Astrocyte of the cerebellum (primary cell): ENCODE measurements around the gene SIT1.

Experiments
- DNase-seq: peaks from one replicate; pipeline ENCODE4 v3.0.0-alpha.2; 2011; ENCODE audit warnings: low read depth
- H3K4me3 ChIP-seq: 2 replicates; pipeline ENCODE4 v1.5.1; 2011; ENCODE audit warnings: mild to moderate bottlenecking, low read depth, low read length, moderate library complexity
- in situ Hi-C: cut with HindIII; loops from 2 replicates; pipeline ENCODE4 v1.10.0; 2017; ENCODE audit warnings: low sequenced_read_pairs
- TF ChIP-seq, protein P1 (sequence below): IDR thresholded peaks from 2 replicates; pipeline ENCODE4 v1.5.1; 2012; ENCODE audit warnings: low read length, low read depth, moderate library complexity, mild to moderate bottlenecking; ENCODE audit errors: missing control alignments

The SIT1 gene, protein sequence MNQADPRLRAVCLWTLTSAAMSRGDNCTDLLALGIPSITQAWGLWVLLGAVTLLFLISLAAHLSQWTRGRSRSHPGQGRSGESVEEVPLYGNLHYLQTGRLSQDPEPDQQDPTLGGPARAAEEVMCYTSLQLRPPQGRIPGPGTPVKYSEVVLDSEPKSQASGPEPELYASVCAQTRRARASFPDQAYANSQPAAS

GRCh38 chr9:35650341-35651158 lies at the start of gene SIT1:
Gene SIT1 (minus strand): TSS chr9:35650931. CDS start chr9:35650853, 78 bp downstream.
- no peak for DNase-seq
- in situ Hi-C loops, result no loop called here
- H3K4me3 ChIP-seq, result no peak within 1 kb of the TSS
- TF ChIP-seq, protein P1, sequence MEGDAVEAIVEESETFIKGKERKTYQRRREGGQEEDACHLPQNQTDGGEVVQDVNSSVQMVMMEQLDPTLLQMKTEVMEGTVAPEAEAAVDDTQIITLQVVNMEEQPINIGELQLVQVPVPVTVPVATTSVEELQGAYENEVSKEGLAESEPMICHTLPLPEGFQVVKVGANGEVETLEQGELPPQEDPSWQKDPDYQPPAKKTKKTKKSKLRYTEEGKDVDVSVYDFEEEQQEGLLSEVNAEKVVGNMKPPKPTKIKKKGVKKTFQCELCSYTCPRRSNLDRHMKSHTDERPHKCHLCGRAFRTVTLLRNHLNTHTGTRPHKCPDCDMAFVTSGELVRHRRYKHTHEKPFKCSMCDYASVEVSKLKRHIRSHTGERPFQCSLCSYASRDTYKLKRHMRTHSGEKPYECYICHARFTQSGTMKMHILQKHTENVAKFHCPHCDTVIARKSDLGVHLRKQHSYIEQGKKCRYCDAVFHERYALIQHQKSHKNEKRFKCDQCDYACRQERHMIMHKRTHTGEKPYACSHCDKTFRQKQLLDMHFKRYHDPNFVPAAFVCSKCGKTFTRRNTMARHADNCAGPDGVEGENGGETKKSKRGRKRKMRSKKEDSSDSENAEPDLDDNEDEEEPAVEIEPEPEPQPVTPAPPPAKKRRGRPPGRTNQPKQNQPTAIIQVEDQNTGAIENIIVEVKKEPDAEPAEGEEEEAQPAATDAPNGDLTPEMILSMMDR, result no peak

DNA sequence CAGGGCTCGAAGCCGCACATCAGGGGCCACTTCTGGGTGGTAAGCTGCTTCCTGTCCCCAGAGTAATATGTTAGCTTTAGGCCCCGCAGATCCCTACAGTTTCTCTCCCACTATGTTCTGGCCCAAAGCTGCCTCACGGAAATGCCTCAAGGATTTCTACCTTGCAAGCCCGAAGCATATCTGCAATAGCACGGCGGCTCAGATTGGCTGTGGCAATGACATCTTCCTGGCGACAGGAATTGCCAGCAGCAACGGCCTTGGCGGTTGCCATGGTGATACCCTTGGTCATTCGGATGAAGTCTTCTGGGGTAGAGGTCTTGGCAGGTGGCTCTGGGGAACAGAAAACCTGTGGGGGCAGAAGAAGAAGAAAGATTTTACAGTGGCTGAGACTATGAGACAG lies 49.3 kb upstream of the SIT1 start:
- TF ChIP-seq, protein P1, result no peak
- no peak for DNase-seq
- in situ Hi-C loops, result no loop called here
- no peak overlapping the region for H3K4me3 ChIP-seq

GRCh38 chr9:35698231-35698630 lies 47.5 kb upstream of the SIT1 start:
- TF ChIP-seq, protein P1, result no peak
- DNase-seq, result no peak
- in situ Hi-C loops, result no loop called here
- no peak overlapping the region for H3K4me3 ChIP-seq

DNA sequence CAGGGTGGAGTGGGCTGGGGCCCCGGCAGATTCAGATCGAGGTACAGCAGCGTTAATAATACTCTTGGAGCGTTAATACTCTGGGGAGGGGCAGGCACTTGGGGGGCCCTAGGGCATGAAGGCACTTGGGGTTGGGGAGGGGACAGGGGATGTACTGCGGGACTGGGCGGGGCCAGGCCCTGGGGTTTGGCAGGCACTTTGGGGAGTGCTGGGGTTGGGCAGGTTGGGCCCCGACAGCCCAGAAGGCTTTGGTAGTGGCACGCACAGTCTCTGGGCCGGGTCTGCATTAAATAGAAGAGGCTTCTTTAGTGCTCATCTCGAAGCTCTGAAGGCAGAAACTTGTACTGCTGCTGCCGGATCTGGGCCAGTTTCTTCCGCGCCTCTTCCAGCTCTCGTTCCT lies 46.8 kb upstream of the SIT1 start:
- in situ Hi-C loops, result no loop called here
- DNase-seq, result no peak
- H3K4me3 ChIP-seq, result no peak overlapping the region
- TF ChIP-seq, protein P1, result no peak

DNA sequence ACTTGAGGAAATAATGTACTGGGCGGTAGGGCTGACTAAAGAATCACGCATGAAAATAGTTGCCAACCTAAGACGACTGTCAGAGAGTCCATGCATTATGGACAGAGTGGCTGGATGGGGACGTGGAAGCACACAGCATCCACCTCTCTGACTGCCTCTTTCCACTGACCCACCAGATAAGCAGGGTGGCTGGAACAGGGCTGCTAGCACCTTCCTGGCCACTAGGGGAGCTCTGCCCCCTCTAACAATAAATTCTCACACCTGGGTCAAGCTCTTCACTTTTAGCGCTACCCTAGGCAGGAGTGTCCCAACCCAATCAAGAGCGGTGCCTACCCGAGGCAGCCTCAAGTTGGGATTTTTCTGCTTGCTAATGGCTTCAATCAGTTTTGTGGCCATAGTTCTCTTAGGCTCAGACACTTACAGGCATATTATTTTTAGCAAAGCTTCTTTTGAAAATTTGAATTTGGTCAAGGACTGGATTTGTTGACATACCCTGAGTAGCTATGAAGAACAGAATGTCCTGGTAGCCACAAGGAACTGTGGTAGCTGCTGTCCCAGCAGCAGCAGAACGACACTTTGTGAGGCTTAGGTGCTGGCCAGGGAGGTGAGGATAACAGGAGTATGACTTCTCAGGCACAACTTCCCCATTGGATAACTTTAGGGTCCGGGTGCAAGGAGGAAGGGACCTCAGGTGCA lies 45.9 kb upstream of the SIT1 start:
- DNase-seq, result no peak
- no peak overlapping the region for H3K4me3 ChIP-seq
- TF ChIP-seq, protein P1, result peak; percentile 97
- in situ Hi-C loops, result no loop called here

GRCh38 chr9:35695943-35696401 lies 45.2 kb upstream of the SIT1 start:
- no peak for DNase-seq
- in situ Hi-C loops, result no loop called here
- H3K4me3 ChIP-seq, result no peak overlapping the region
- TF ChIP-seq, protein P1, result no peak
